ENCODE results near the gene NOXA1.

The NOXA1 gene

GRCh38 chr9:137389428-137389746, 33.8 kb upstream of the NOXA1 start:
- DNase-seq (ENCODE audit: low read depth), result no peak
- no peak overlapping the region for H3K4me3 ChIP-seq (ENCODE audit: low read depth, low read length)
- no peak for TF ChIP-seq CTCF (IDR thresholded peaks at IDR 0.05; ENCODE audit: low read depth, low read length, missing control alignments)

- no peak overlapping the region for H3K4me3 ChIP-seq (ENCODE audit: low read depth, low read length)
- DNase-seq (ENCODE audit: low read depth), result no peak
- TF ChIP-seq CTCF (IDR thresholded peaks at IDR 0.05; ENCODE audit: low read depth, low read length, missing control alignments), result no peak
These were observed 32.4 kb upstream of the NOXA1 start for GRCh38 chr9:137390553-137391410.

GRCh38 chr9:137391411-137391754, 31.8 kb upstream of the NOXA1 start:
- no peak overlapping the region for H3K4me3 ChIP-seq (ENCODE audit: low read depth, low read length)
- TF ChIP-seq CTCF (IDR thresholded peaks at IDR 0.05; ENCODE audit: low read depth, low read length, missing control alignments), result no peak
- DNase-seq (ENCODE audit: low read depth), result no peak

GRCh38 chr9:137392232-137393007, 30.8 kb upstream of the NOXA1 start:
- TF ChIP-seq CTCF (IDR thresholded peaks at IDR 0.05; ENCODE audit: low read depth, low read length, missing control alignments), result no peak
- no peak for DNase-seq (ENCODE audit: low read depth)
- no peak overlapping the region for H3K4me3 ChIP-seq (ENCODE audit: low read depth, low read length)

- no peak for DNase-seq (ENCODE audit: low read depth)
- no peak overlapping the region for H3K4me3 ChIP-seq (ENCODE audit: low read depth, low read length)
- no peak for TF ChIP-seq CTCF (IDR thresholded peaks at IDR 0.05; ENCODE audit: low read depth, low read length, missing control alignments)
These were observed 29.7 kb upstream of the NOXA1 start for GRCh38 chr9:137393176-137394150.

GRCh38 chr9:137394866-137395665, 28.1 kb upstream of the NOXA1 start:
- no peak for DNase-seq (ENCODE audit: low read depth)
- no peak overlapping the region for H3K4me3 ChIP-seq (ENCODE audit: low read depth, low read length)
- no peak for TF ChIP-seq CTCF (IDR thresholded peaks at IDR 0.05; ENCODE audit: low read depth, low read length, missing control alignments)
